ENCODE data around the gene NRXN3. TPM values are rescaled to one million over a fixed set of nuclear protein-coding genes. Genes with fewer than 3 reads are reported as not detected.

NRXN3 gene
- total RNA-seq, 1 donor from 2014 or later = 18.0 TPM

DNA sequence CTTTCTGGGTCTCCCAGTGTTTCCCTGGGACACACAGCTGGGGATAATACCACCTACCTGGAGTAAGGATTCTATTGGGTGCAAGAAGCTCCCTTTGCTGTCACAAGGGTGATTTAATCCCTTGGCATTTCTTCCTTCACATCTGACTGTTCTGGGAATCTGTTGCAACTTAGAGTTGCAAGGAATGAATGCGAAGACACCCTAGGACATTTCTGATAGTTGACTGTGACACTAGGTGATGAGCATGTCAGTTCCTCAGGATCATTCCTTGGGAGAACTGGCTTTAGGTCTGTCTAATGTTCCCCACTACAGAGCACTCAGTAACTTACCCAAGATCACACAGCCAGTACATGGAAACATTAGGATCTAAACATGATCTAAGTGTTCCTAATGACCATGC is 593.6 kb downstream of the NRXN3 start:
- peak overlapping the region; percentile 54 for H3K27ac ChIP-seq (ENCODE audit: low read depth, low read length)
- DNase-seq (ENCODE audit: low read depth) (no peak), FAIRE-seq (no peak)

DNA sequence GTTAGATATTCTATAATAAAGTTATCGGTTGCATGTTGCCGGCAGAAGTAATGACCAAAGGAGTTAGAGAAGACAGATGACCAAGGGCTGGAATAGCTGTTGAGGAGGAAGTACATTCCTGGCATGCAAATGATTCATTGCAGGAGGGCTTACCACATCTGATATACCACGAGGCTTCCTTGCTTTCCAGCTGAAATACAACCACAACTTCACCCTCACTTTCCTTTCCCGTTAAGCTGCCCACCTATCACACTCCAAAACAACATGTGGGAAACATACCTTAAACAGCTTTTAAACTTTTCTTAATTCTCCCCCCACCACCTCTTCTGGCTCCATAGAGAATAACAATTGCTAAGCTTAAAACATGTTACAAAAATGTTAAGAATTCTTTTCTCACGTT is 594.1 kb downstream of the NRXN3 start:
- Mint-ChIP-seq H3K27me3 (ENCODE audit: low read depth, unreplicated experiment) (peaks cover 5% of the 10 kb centered on the region), H3K27ac (ENCODE audit: unreplicated experiment) (peak overlapping the region; percentile 84), H3K36me3 (ENCODE audit: low read depth, unreplicated experiment) (no peaks in the 10 kb centered on the region), H3K4me1 (ENCODE audit: low read depth, unreplicated experiment) (peaks cover 14% of the 10 kb centered on the region), H3K4me3 (ENCODE audit: unreplicated experiment) (no peak overlapping the region), H3K9me3 (ENCODE audit: unreplicated experiment) (no peaks in the 10 kb centered on the region)
- no peaks in the 10 kb centered on the region for H3K36me3 ChIP-seq (ENCODE audit: insufficient read depth, low read length)
- H2AFZ ChIP-seq (ENCODE audit: low read depth, low read length) = peak overlapping the region; percentile 39
- no peaks in the 10 kb centered on the region for H3K27me3 ChIP-seq (ENCODE audit: insufficient read depth, low read length)
- DNase-seq (ENCODE audit: low read depth) (peak; percentile 94), FAIRE-seq (no peak)
- peak overlapping the region; percentile 54 for H3K27ac ChIP-seq (ENCODE audit: low read depth, low read length)
- TF ChIP-seq EZH2 (IDR thresholded peaks at IDR 0.05; ENCODE audit: insufficient read depth, low read length) = no peak
- peak overlapping the region; percentile 44 for H3K9ac ChIP-seq (ENCODE audit: low read length)
- peaks cover 18% of the 10 kb centered on the region for H3K4me1 ChIP-seq (ENCODE audit: insufficient read depth, low read length)
- no peaks in the 10 kb centered on the region for H3K79me2 ChIP-seq (ENCODE audit: insufficient read depth, low read length)
- H3K4me2 ChIP-seq (ENCODE audit: low read length) = peak overlapping the region; percentile 83
- peak overlapping the region; percentile 38 for H3K4me3 ChIP-seq (ENCODE audit: insufficient read depth, low read depth, low read length)
- no peaks in the 10 kb centered on the region for H4K20me1 ChIP-seq (ENCODE audit: insufficient read depth, low read length)
- no peaks in the 10 kb centered on the region for H3K9me3 ChIP-seq (ENCODE audit: insufficient read depth, low read depth, low read length)

More for the DNA sequence above, 593.6 kb downstream of the NRXN3 start:
- peak overlapping the region; percentile 38 for H3K4me3 ChIP-seq (ENCODE audit: insufficient read depth, low read depth, low read length)
- peaks cover 5% of the 10 kb centered on the region for H3K27me3 Mint-ChIP-seq (ENCODE audit: low read depth, unreplicated experiment)
- H3K36me3 ChIP-seq (ENCODE audit: insufficient read depth, low read length) = no peaks in the 10 kb centered on the region
- no peaks in the 10 kb centered on the region for H3K36me3 Mint-ChIP-seq (ENCODE audit: low read depth, unreplicated experiment)
- H3K9me3 ChIP-seq (ENCODE audit: insufficient read depth, low read depth, low read length) = no peaks in the 10 kb centered on the region
- TF ChIP-seq EZH2 (IDR thresholded peaks at IDR 0.05; ENCODE audit: insufficient read depth, low read length) = no peak
- TF ChIP-seq, protein P1, sequence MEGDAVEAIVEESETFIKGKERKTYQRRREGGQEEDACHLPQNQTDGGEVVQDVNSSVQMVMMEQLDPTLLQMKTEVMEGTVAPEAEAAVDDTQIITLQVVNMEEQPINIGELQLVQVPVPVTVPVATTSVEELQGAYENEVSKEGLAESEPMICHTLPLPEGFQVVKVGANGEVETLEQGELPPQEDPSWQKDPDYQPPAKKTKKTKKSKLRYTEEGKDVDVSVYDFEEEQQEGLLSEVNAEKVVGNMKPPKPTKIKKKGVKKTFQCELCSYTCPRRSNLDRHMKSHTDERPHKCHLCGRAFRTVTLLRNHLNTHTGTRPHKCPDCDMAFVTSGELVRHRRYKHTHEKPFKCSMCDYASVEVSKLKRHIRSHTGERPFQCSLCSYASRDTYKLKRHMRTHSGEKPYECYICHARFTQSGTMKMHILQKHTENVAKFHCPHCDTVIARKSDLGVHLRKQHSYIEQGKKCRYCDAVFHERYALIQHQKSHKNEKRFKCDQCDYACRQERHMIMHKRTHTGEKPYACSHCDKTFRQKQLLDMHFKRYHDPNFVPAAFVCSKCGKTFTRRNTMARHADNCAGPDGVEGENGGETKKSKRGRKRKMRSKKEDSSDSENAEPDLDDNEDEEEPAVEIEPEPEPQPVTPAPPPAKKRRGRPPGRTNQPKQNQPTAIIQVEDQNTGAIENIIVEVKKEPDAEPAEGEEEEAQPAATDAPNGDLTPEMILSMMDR (IDR thresholded peaks at IDR 0.05; ENCODE audit: insufficient read depth, low read depth, low read length) = no peak
- H3K27ac Mint-ChIP-seq (ENCODE audit: unreplicated experiment) = no peak overlapping the region
- H4K20me1 ChIP-seq (ENCODE audit: insufficient read depth, low read length) = no peaks in the 10 kb centered on the region
- peak overlapping the region; percentile 39 for H2AFZ ChIP-seq (ENCODE audit: low read depth, low read length)
- no peaks in the 10 kb centered on the region for H3K79me2 ChIP-seq (ENCODE audit: insufficient read depth, low read length)
- H3K4me3 Mint-ChIP-seq (ENCODE audit: unreplicated experiment) = no peak overlapping the region
- peak overlapping the region; percentile 83 for H3K4me2 ChIP-seq (ENCODE audit: low read length)
- H3K9ac ChIP-seq (ENCODE audit: low read length) = no peak overlapping the region
- H3K27me3 ChIP-seq (ENCODE audit: insufficient read depth, low read length) = no peaks in the 10 kb centered on the region
- H3K4me1 ChIP-seq (ENCODE audit: insufficient read depth, low read length) = peaks cover 18% of the 10 kb centered on the region
- peaks cover 14% of the 10 kb centered on the region for H3K4me1 Mint-ChIP-seq (ENCODE audit: low read depth, unreplicated experiment)
- H3K9me3 Mint-ChIP-seq (ENCODE audit: unreplicated experiment) = no peaks in the 10 kb centered on the region

DNA sequence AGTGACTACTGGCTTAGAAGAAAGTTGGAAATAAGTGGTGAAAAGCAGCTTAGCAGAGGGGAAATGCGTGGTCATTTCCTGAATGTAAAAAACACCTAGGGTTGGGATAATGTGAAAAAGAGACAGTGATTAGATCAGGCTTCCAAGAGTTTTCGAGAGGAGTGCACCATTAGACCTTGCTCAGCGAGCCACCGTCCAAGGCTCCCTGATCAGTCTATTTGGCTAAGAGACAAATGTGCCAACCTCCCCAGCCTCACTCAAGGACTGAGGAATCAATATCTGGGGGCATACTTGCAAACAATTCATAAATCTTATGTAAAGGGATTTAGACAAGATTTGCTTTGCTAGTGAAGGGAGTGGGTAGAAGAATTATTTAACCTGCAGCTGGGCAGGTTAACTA is 594.5 kb downstream of the NRXN3 start:
- Histone ChIP-seq H4K20me1 (ENCODE audit: insufficient read depth, low read length) (no peaks in the 10 kb centered on the region), H3K4me3 (ENCODE audit: insufficient read depth, low read depth, low read length) (peak overlapping the region; percentile 38), H3K4me2 (ENCODE audit: low read length) (peak overlapping the region; percentile 83), H3K27me3 (ENCODE audit: insufficient read depth, low read length) (no peaks in the 10 kb centered on the region), H3K4me1 (ENCODE audit: insufficient read depth, low read length) (peaks cover 18% of the 10 kb centered on the region), H3K9ac (ENCODE audit: low read length) (peak overlapping the region; percentile 44), H2AFZ (ENCODE audit: low read depth, low read length) (peak overlapping the region; percentile 39), H3K36me3 (ENCODE audit: insufficient read depth, low read length) (no peaks in the 10 kb centered on the region), H3K27ac (ENCODE audit: low read depth, low read length) (peak overlapping the region; percentile 54), H3K79me2 (ENCODE audit: insufficient read depth, low read length) (no peaks in the 10 kb centered on the region), H3K9me3 (ENCODE audit: insufficient read depth, low read depth, low read length) (no peaks in the 10 kb centered on the region)
- no peaks in the 10 kb centered on the region for H3K36me3 Mint-ChIP-seq (ENCODE audit: low read depth, unreplicated experiment)
- H3K4me3 Mint-ChIP-seq (ENCODE audit: unreplicated experiment) = no peak overlapping the region
- H3K27ac Mint-ChIP-seq (ENCODE audit: unreplicated experiment) = peak overlapping the region; percentile 84
- TF ChIP-seq, protein P1 (IDR thresholded peaks at IDR 0.05; ENCODE audit: insufficient read depth, low read depth, low read length) = no peak
- no peak for TF ChIP-seq EZH2 (IDR thresholded peaks at IDR 0.05; ENCODE audit: insufficient read depth, low read length)
- FAIRE-seq (no peak), DNase-seq (ENCODE audit: low read depth) (no peak)
- peaks cover 14% of the 10 kb centered on the region for H3K4me1 Mint-ChIP-seq (ENCODE audit: low read depth, unreplicated experiment)
- no peaks in the 10 kb centered on the region for H3K9me3 Mint-ChIP-seq (ENCODE audit: unreplicated experiment)
- peaks cover 5% of the 10 kb centered on the region for H3K27me3 Mint-ChIP-seq (ENCODE audit: low read depth, unreplicated experiment)

All from astrocyte (in vitro differentiated cells and primary cell).